GM21381 (cell line): ENCODE results near the gene SGMS1.
"Not testable (repeated sequence)": the region's sequence is repeated elsewhere in the genome, so short reads cannot be mapped to it uniquely, and the experiment has no call there.

ENCODE experiments used
- ATAC-seq: cut with Tn5 transposase; IDR thresholded peaks from one replicate; pipeline ENCODE4 v1.9.1; 2021; ENCODE audit warnings: mild to moderate bottlenecking, moderate library complexity; ENCODE audit not compliant: unreplicated experiment

Gene SGMS1

DNA sequence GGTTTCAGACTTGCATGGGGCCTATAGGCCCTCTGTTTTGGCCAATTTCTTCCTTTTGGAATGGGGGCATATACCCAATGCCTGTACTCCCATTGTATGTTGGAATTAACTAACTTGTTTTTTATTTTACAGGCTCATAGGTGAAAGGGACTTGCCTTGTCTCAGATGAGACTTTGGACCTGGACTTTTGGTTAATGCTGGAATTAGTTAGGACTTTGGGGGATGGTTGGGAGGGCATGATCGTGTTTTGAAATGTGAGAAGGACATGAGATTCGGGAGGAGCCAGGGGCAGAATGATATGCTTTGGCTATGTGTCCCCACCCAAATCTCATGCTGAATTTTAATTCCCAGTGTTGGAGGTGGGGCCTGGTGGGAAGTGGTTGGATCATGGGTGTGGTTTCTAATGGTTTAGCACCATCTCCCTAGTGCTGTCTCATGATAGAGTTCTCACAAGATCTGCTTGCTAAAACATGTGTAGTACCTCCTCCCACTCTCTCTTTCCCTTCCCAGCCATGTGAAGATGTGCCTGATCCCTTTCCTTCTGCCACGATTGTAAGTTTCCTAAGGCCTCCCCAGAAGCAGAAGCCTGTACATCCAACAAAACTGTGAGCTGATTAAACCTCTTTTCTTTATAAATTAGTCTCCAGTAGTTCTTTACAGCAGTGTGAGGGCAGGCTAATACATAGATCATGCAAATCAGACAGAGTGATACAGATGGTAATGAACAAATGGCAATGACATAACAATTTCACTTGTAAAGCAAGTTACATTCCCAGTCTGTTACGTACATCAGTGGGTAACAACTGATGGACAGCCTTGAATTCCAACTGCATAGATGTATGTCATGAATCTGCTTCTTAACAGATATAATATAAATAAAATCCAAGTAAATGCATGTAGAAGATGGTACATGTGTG, 146.2 kb downstream of the SGMS1 start:
- ATAC-seq = no peak

DNA sequence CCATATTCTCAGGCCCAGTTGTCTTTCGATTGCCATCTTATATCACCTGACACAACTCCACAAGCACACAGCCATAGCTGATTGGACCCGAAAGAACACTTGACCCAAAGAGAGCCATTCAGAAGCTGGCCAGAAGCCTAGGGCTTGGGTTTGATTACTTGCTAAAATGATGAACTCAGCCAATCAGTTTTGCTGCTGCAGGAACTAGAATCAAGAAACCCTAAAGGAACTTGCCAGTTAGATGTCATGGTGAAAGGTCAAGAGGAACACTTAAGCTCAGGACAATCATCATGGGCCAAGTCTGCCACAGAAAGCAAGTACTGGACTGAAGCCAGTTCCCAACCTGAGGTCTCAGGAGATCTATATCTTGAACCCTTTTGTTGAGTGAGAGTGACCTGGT, 150.0 kb downstream of the SGMS1 start:
- no peak for ATAC-seq

DNA sequence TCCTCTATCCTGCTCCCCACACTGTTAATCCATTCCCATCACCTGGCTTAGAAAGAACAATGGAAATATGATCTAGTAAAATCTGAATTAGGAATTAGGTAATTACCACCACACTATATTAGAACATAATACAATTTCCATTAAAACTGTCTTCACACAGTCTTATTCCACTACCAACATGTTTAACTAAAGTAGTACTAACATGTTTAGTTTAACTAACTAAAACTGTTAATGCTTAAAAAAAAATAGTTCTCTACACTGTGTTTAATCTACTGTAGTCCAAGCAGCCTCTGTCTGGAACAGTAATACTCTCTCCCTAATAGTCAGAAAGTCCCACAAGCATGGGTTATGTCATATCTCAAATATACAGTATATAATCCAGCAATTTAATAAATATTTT, 150.8 kb downstream of the SGMS1 start:
- no peak for ATAC-seq

GRCh38 chr10:50471583-50471975, 152.2 kb downstream of the SGMS1 start:
- no peak for ATAC-seq

- ATAC-seq = no peak
Observed at GRCh38 chr10:50470798-50471582, 152.8 kb downstream of the SGMS1 start.

DNA sequence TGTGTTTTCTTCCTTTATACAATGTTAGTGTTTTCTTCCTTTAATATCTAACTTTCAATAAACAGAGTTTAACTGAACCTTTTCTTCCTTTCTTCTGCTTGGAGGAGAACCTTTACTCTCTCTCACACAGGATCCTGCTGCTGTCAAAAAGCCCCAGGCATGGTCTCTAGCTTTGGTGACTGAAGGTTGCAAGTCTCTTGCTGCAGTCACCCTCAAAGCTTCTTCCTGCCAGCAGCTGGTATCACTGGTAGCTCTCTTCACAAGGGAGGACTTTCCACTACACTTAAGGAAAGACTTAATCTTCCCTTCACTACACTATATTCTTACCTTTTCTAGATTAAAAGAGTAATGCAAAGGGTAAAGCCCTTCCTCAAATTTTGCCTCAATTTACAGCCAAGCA, 153.4 kb downstream of the SGMS1 start:
- peak; percentile 45 for ATAC-seq

- no peak for ATAC-seq
Observed at GRCh38 chr10:50469778-50470193, 154.0 kb downstream of the SGMS1 start.

DNA sequence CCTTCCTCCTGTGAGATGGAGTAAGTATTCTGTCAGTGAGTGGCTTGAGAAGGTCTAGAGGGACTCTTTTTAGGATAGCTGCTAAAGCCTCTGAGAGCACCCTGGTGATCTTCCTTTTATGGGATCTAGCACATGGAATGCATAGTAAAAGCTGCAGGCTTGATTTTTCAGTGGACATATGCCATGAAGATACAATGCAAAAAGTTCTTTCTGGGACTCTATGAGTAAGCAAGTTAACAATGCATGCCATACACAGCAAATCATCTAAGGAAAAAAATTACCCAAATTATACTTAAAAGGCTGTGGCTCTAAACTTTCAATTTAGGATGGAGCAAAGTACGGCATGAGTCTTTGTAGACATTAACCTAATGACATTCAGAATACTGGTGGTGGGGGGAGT, 154.5 kb downstream of the SGMS1 start:
- no peak for ATAC-seq

- no peak for ATAC-seq
Observed at GRCh38 chr10:50467209-50467608, 156.5 kb downstream of the SGMS1 start.

GRCh38 chr10:50464004-50464409, 159.7 kb downstream of the SGMS1 start:
- ATAC-seq = no peak

- no peak for ATAC-seq
Observed at GRCh38 chr10:50461834-50462233, 161.9 kb downstream of the SGMS1 start.

DNA sequence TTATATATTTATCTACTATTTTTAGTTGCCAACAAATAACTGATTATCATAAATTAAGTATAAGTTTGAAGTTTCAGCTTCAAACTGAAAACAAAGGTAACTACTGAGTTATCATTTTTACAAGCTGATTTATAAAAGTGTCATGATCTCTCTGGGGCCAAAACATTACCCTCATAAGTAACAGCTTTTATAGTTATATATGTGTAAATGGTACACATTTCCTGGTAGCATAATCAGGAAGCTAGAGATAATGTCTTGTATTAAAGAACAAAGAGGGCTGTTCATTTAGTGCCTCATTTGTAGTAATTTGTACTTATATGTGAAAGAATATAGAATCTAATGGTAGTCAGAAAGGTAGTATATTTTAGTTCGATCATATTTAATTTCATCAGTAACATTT, 162.6 kb downstream of the SGMS1 start:
- ATAC-seq = no peak

DNA sequence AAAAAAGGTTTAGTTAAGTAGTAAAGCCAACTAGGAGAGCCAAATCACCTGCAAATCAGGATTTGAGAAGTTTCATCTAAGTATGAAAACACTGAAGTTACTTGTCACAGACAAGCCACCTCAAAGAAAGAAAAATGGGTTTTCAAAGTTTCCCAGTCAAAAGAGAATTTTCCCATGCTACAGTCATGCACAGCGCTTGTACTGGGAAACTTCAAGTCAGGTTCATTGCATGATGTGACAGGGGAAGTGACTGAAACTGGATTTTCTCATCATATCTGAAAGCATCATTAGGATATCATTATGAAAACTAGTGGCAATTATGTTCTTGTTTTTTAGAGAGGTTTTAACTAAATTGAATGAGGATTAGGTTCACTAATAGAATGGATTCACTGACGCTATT, 167.0 kb downstream of the SGMS1 start:
- peak; percentile 37 for ATAC-seq

GRCh38 chr10:50453940-50454339, 169.8 kb downstream of the SGMS1 start:
- ATAC-seq = no peak

GRCh38 chr10:50452603-50453002, 171.2 kb downstream of the SGMS1 start:
- ATAC-seq = no peak

GRCh38 chr10:50447691-50448090, 176.1 kb downstream of the SGMS1 start:
- ATAC-seq = no peak

- not testable (repeated sequence) for ATAC-seq
Observed at GRCh38 chr10:50445777-50446176, 178.0 kb downstream of the SGMS1 start.

DNA sequence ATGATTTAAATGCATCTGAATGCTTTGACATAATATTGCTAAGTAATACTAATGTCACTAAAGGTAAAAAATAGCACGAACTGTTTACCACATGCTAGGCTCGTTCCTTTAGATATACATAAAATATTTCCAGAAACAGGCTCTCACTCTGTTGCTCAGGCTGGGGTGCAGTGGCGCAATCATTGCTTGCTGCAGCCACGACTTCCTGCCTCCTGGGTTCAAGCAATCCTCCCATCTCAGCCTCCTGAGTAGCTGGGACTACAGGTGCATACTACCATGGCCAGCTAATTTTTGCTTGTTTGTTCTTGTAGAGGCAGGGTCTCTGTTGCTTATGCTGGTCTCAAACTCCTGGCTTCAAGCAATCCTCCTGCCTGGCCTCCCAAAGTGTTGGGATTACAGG, 183.3 kb downstream of the SGMS1 start:
- no peak for ATAC-seq

DNA sequence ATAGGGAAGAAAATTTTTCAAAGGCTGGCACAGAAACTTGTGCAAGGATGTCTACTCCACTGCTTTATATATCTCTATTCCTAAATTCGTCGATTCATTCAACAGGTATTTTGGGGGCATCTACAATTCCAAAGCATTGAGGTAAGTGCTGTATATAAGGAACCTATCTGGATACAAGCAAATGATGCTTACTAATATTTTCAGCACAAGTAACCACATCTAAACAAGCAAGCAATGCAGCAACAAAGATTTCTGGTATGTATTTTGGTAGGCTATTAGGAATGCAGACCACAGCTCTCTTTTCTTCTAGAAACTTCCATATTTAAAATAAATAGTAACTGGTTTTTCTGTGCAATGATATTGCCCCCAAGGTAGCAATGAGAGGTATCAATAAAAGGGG, 183.9 kb downstream of the SGMS1 start:
- no peak for ATAC-seq

GRCh38 chr10:50439187-50439586, 184.6 kb downstream of the SGMS1 start:
- no peak for ATAC-seq

GRCh38 chr10:50438049-50438936, 185.5 kb downstream of the SGMS1 start:
- peak; percentile 34 for ATAC-seq
